Measurements from ENCODE around the gene RHBDD1.
"Not testable (repeated sequence)": the region's sequence is repeated elsewhere in the genome, so short reads cannot be mapped to it uniquely, and the experiment has no call there.

Gene RHBDD1

GRCh38 chr2:226836548-226836885, 663 bp downstream of the RHBDD1 start:
- peak overlapping the region; percentile 82 for H3K4me3 ChIP-seq (ENCODE audit: low read length)
- TF ChIP-seq CTCF (conservative IDR thresholded peaks at IDR 0.05; ENCODE audit: low read length) = no peak
- DNase-seq (ENCODE audit: low read depth) = no peak

- TF ChIP-seq CTCF (conservative IDR thresholded peaks at IDR 0.05; ENCODE audit: low read length) = no peak
- no peak overlapping the region for H3K4me3 ChIP-seq (ENCODE audit: low read length)
Observed at GRCh38 chr2:226837334-226837733, 1.5 kb downstream of the RHBDD1 start.

GRCh38 chr2:226837787-226838603, 2.1 kb downstream of the RHBDD1 start:
- TF ChIP-seq CTCF (conservative IDR thresholded peaks at IDR 0.05; ENCODE audit: low read length) = no peak
- no peak for DNase-seq (ENCODE audit: low read depth)
- H3K4me3 ChIP-seq (ENCODE audit: low read length) = no peak overlapping the region

More at GRCh38 chr2:226837334-226837733, 1.5 kb downstream of the RHBDD1 start:
- no peak for DNase-seq (ENCODE audit: low read depth)

GRCh38 chr2:226838722-226839121, 2.9 kb downstream of the RHBDD1 start:
- H3K4me3 ChIP-seq (ENCODE audit: low read length) = no peak overlapping the region
- TF ChIP-seq CTCF (conservative IDR thresholded peaks at IDR 0.05; ENCODE audit: low read length) = no peak
- DNase-seq (ENCODE audit: low read depth) = no peak

GRCh38 chr2:226839161-226839560, 3.3 kb downstream of the RHBDD1 start:
- TF ChIP-seq CTCF (conservative IDR thresholded peaks at IDR 0.05; ENCODE audit: low read length) = no peak
- no peak overlapping the region for H3K4me3 ChIP-seq (ENCODE audit: low read length)
- DNase-seq (ENCODE audit: low read depth) = no peak

GRCh38 chr2:226839951-226840350, 4.1 kb downstream of the RHBDD1 start:
- H3K4me3 ChIP-seq (ENCODE audit: low read length) = no peak overlapping the region
- DNase-seq (ENCODE audit: low read depth) = no peak
- TF ChIP-seq CTCF (conservative IDR thresholded peaks at IDR 0.05; ENCODE audit: low read length) = no peak

GRCh38 chr2:226843001-226843400, 7.1 kb downstream of the RHBDD1 start:
- not testable (repeated sequence) for DNase-seq (ENCODE audit: low read depth); H3K4me3 ChIP-seq (ENCODE audit: low read length)

Data from AG10803 (cell line).